K562 (cell line): Measurements from ENCODE around the gene KAZALD1. TPM values are rescaled to one million over a fixed set of nuclear protein-coding genes. Genes with fewer than 3 reads are reported as not detected.
A peak's percentile ranks its signal among the peaks of the same experiment; 100 is the strongest.

Experiments
- C11orf30 ChIP-seq: fragments of 450-650 bp; IDR thresholded peaks from 2 replicates; pipeline ENCODE4 v1.6.1; 2016; ENCODE audit warnings: low read depth, mild to moderate bottlenecking
- CHCHD3 ChIP-seq: fragments of 250-450 bp; sonication (Bioruptor Pico); IDR thresholded peaks from 2 replicates; pipeline ENCODE4 v2.1.2; 2022; ENCODE audit warnings: mild to moderate bottlenecking
- CREM ChIP-seq: IDR thresholded peaks from 2 replicates; pipeline ENCODE4 v1.6.1; 2014; ENCODE audit warnings: antibody characterized with exemption, low read depth
- CUX1 ChIP-seq: fragments of 200-800 bp; sonication (Bioruptor generic); IDR thresholded peaks from 2 replicates; pipeline ENCODE4 v1.6.1; 2016; ENCODE audit warnings: missing genetic modification characterization, missing compliant biosample characterization
- DPF2 ChIP-seq: fragments of 450-650 bp; IDR thresholded peaks from 2 replicates; pipeline ENCODE4 v1.6.1; 2016
- MTA2 ChIP-seq: fragments of 450-650 bp; IDR thresholded peaks from 2 replicates; pipeline ENCODE4 v1.6.1; 2016; ENCODE audit warnings: low read depth
- MXI1 ChIP-seq: IDR thresholded peaks from 2 replicates; pipeline ENCODE4 v1.6.1; 2011; ENCODE audit warnings: low read depth, mild to moderate bottlenecking, improper control_type of control experiment, low read length
- NFYB ChIP-seq: IDR thresholded peaks from 2 replicates; pipeline ENCODE4 v1.6.1; 2011; ENCODE audit warnings: mild to moderate bottlenecking, moderate library complexity; ENCODE audit not compliant: insufficient read length; ENCODE audit errors: extremely low read depth
- PCBP1 ChIP-seq: fragments of 200-400 bp; formaldehyde crosslinking; IDR thresholded peaks from 2 replicates; pipeline ENCODE4 v1.6.1; 2018; ENCODE audit warnings: mild to moderate bottlenecking, low read depth, low read length; ENCODE audit not compliant: poor library complexity, severe bottlenecking
- POLR3A ChIP-seq: IDR thresholded peaks from 2 replicates; pipeline ENCODE4 v1.6.1; 2011; ENCODE audit warnings: borderline replicate concordance, mild to moderate bottlenecking, moderate library complexity; ENCODE audit not compliant: insufficient read length, insufficient read depth; ENCODE audit errors: extremely low read depth
- PRMT5 ChIP-seq: sonication (generic); formaldehyde crosslinking; IDR thresholded peaks from 2 replicates; pipeline ENCODE4 v1.5.0; 2020; ENCODE audit warnings: missing genetic modification reagents
- RBM17 ChIP-seq: fragments of 200-400 bp; formaldehyde crosslinking; IDR thresholded peaks from 2 replicates; pipeline ENCODE4 v1.6.1; 2017; ENCODE audit warnings: low read depth, mild to moderate bottlenecking, low read length, borderline replicate concordance
- SMARCA5 ChIP-seq: fragments of 450-650 bp; IDR thresholded peaks from 2 replicates; pipeline ENCODE4 v1.6.1; 2016
- SUPT5H ChIP-seq: fragments of 450-650 bp; IDR thresholded peaks from 2 replicates; pipeline ENCODE4 v1.6.1; 2016
- ZBTB17 ChIP-seq: fragments of 450-650 bp; formaldehyde crosslinking; IDR thresholded peaks from 2 replicates; pipeline ENCODE4 v1.4.0; 2020; ENCODE audit warnings: mild to moderate bottlenecking
- ZFPM2 ChIP-seq: fragments of 250-450 bp; sonication (Bioruptor Pico); IDR thresholded peaks from 2 replicates; pipeline ENCODE4 v1.5.1; 2022; ENCODE audit warnings: mild to moderate bottlenecking
- ZHX1 ChIP-seq: fragments of 150-350 bp; conservative IDR thresholded peaks from 2 replicates; pipeline ENCODE4 v1.6.1; 2014; ENCODE audit warnings: low read length
- ZNF77 ChIP-seq: fragments of 250-450 bp; sonication (Bioruptor Pico); IDR thresholded peaks from 2 replicates; pipeline ENCODE4 v1.5.0; 2020
- polyA plus RNA-seq, 8 experiments: library from polyadenylated mRNA; depleted of rRNA in 4 of 8; stranded (reverse) in 5 of 8; unstranded in 3 of 8; fragments of >200 nt; fragmentation: Nextera tagmentation in 2 of 8; fragmentation: Illumina TruSeq in 1 of 8; extraction: Ambion mirVana in 2 of 8; extraction: Trizol in 1 of 8; gene quantifications; 2 replicates each; pipeline versions ENCODE4 v1.2.1 to v1.2.3, GENCODE V29; 2011 to 2014; ENCODE audit warnings: inconsistent platforms in 1 of 8, missing spikeins in 1 of 8
- total RNA-seq, 7 experiments: library from RNA; depleted of rRNA in 6 of 7; stranded (reverse); fragments of >200 nt in 6 of 7; fragmentation: Illumina TruSeq in 2 of 7; extraction: Trizol in 2 of 7; gene quantifications; 2 replicates each; pipeline versions ENCODE4 v1.2.1 to v1.2.3, GENCODE V29; 2011 to 2021; ENCODE audit warnings: low replicate concordance in 1 of 7
- TF ChIP-seq, protein P1 (sequence below): fragments of 250-450 bp; sonication (Bioruptor Pico); IDR thresholded peaks from 2 replicates; pipeline ENCODE4 v1.8.0; 2022; ENCODE audit warnings: inconsistent platforms

KAZALD1 gene
- total and polyA plus RNA-seq, 9 of the 15 experiments (the other 6 are each of a cell fraction or from before 2014, with no cell fraction given), result 0.15 to 10.0 (median 4.9) TPM

DNA sequence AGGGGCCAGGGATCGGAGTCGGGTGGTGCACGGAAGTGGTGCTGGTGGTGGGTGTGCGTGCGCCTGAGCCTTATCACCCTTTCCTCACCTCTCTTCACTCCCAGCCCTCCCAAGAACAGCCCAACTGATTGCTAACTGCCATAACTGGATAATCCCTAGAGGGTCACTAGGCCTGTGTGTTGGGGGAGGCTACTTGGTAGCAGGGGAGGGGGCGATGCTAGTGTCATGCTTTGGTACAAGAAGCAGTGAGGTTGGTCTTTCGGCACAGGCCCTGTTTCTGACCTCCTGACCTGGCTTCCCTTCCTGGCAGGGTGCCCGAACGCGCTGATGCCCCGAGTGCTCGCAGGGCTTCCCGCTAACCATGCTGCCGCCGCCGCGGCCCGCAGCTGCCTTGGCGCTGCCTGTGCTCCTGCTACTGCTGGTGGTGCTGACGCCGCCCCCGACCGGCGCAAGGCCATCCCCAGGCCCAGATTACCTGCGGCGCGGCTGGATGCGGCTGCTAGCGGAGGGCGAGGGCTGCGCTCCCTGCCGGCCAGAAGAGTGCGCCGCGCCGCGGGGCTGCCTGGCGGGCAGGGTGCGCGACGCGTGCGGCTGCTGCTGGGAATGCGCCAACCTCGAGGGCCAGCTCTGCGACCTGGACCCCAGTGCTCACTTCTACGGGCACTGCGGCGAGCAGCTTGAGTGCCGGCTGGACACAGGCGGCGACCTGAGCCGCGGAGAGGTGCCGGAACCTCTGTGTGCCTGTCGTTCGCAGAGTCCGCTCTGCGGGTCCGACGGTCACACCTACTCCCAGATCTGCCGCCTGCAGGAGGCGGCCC, 652 bp downstream of the KAZALD1 start (continued):
- TF ChIP-seq ZBTB17 (peak; percentile 63; the same call in 1 of the 2 replicates), DPF2 (no peak), NFYB (no peak), PRMT5 (CRISPR knock-in tag) (no peak), SUPT5H (no peak), PCBP1 (no peak), ZHX1 (no peak), MXI1 (no peak), CREM (peak; percentile 53; the same call in 1 of the 2 replicates), CHCHD3 (CRISPR knock-in tag) (no peak), C11orf30 (no peak), MTA2 (no peak), ZFPM2 (CRISPR knock-in tag) (no peak), CUX1 (CRISPR knock-in tag) (no peak), POLR3A (no peak), SMARCA5 (no peak), ZNF77 (CRISPR knock-in tag) (no peak), RBM17 (no peak)
- TF ChIP-seq, protein P1, sequence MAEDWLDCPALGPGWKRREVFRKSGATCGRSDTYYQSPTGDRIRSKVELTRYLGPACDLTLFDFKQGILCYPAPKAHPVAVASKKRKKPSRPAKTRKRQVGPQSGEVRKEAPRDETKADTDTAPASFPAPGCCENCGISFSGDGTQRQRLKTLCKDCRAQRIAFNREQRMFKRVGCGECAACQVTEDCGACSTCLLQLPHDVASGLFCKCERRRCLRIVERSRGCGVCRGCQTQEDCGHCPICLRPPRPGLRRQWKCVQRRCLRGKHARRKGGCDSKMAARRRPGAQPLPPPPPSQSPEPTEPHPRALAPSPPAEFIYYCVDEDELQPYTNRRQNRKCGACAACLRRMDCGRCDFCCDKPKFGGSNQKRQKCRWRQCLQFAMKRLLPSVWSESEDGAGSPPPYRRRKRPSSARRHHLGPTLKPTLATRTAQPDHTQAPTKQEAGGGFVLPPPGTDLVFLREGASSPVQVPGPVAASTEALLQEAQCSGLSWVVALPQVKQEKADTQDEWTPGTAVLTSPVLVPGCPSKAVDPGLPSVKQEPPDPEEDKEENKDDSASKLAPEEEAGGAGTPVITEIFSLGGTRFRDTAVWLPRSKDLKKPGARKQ (CRISPR knock-in tag), result no peak
